IMR-90 (cell line): Measurements from ENCODE around the gene HTRA2. TPM values are rescaled to one million over a fixed set of nuclear protein-coding genes. Genes with fewer than 3 reads are reported as not detected.

Experiments
- ATAC-seq: fragments of 200-7000 bp; cut with Tn5 transposase; 2 replicates; pipeline ENCODE4 v1.9.1; 2020; ENCODE audit warnings: low read depth, mild to moderate bottlenecking, moderate library complexity
- BruUV-seq: library from RNA; stranded (reverse); fragments of 400-500 nt; replicated peaks from 2 replicates; lab custom pipeline; 2021; lab: Mats Ljungman, UMichigan
- CTCF ChIA-PET: fragments of 300-600 bp; formaldehyde crosslinking; extraction: SDS; loops from one replicate; lab custom pipeline; 2021; ENCODE audit warnings: antibody characterized with exemption; lab: Yijun Ruan, JAX
- POLR2A ChIA-PET: fragments of 300-600 bp; sonication (Branson Sonifier 250); formaldehyde crosslinking; loops from one replicate; lab custom pipeline; 2022; ENCODE audit warnings: antibody characterized with exemption; ENCODE audit not compliant: unreplicated experiment; lab: Charles Lee
- DNase-seq: peaks from one replicate; pipeline ENCODE4 v3.0.0; 2013
- H2AFZ ChIP-seq: replicated peaks from 2 replicates; pipeline ENCODE3; 2013; ENCODE audit warnings: low read length, mild to moderate bottlenecking; ENCODE audit not compliant: poor library complexity
- H2AK5ac ChIP-seq: 2 replicates; pipeline ENCODE4 v1.6.1; 2013; ENCODE audit warnings: low read depth, low read length, inconsistent platforms
- H2AK9ac ChIP-seq: replicated peaks from 2 replicates; pipeline ENCODE3; 2013; ENCODE audit warnings: mild to moderate bottlenecking, low read depth, low read length, moderate library complexity; ENCODE audit not compliant: poor library complexity
- H2BK120ac ChIP-seq: 2 replicates; pipeline ENCODE4 v1.6.1; 2013; ENCODE audit warnings: low read depth, low read length, inconsistent platforms
- H2BK15ac ChIP-seq: 3 replicates; pipeline ENCODE4 v1.6.1; 2013; ENCODE audit warnings: low read depth, low read length, inconsistent platforms
- H2BK20ac ChIP-seq: 2 replicates; pipeline ENCODE4 v1.6.1; 2013; ENCODE audit warnings: low read depth, mild to moderate bottlenecking, inconsistent platforms, low read length, moderate library complexity
- H2BK5ac ChIP-seq: 2 replicates; pipeline ENCODE4 v1.6.1; 2013; ENCODE audit warnings: mild to moderate bottlenecking, low read depth, low read length, inconsistent platforms; ENCODE audit not compliant: poor library complexity, severe bottlenecking
- H3K14ac ChIP-seq: replicated peaks from 2 replicates; pipeline ENCODE4 v1.6.1; 2013; ENCODE audit warnings: low read depth, low read length, inconsistent platforms
- H3K18ac ChIP-seq: 2 replicates; pipeline ENCODE4 v1.6.1; 2013; ENCODE audit warnings: low read depth, low read length, control low read depth
- H3K23ac ChIP-seq: 2 replicates; pipeline ENCODE4 v1.6.1; 2013; ENCODE audit warnings: low read depth, low read length, inconsistent platforms
- H3K27ac ChIP-seq: 2 replicates; pipeline ENCODE4 v1.5.1; 2013; ENCODE audit warnings: mild to moderate bottlenecking, control low read depth, low read length; ENCODE audit not compliant: insufficient read depth
- H3K27me3 ChIP-seq: 2 replicates; pipeline ENCODE4 v1.6.1; 2013; ENCODE audit warnings: low read length; ENCODE audit not compliant: control insufficient read depth, insufficient read depth
- H3K36me3 ChIP-seq: 2 replicates; pipeline ENCODE4 v1.6.1; 2013; ENCODE audit warnings: low read length, mixed read lengths; ENCODE audit not compliant: control insufficient read depth, insufficient read depth
- H3K4ac ChIP-seq: 2 replicates; pipeline ENCODE4 v1.6.1; 2013; ENCODE audit warnings: low read depth, low read length, inconsistent platforms
- H3K4me1 ChIP-seq: 2 replicates; pipeline ENCODE4 v1.6.1; 2013; ENCODE audit warnings: low read length, mixed read lengths; ENCODE audit not compliant: control insufficient read depth, insufficient read depth
- H3K4me2 ChIP-seq: 2 replicates; pipeline ENCODE4 v1.6.1; 2013; ENCODE audit warnings: low read depth, mild to moderate bottlenecking, control low read depth, low read length, moderate library complexity
- H3K4me3 ChIP-seq: 2 replicates; pipeline ENCODE4 v1.5.1; 2013; ENCODE audit warnings: low read depth, mild to moderate bottlenecking, control low read depth, low read length, moderate library complexity; ENCODE audit not compliant: insufficient read depth
- H3K56ac ChIP-seq: 2 replicates; pipeline ENCODE4 v1.6.1; 2013; ENCODE audit warnings: low read length, inconsistent platforms; ENCODE audit not compliant: insufficient read depth; ENCODE audit errors: extremely low read depth
- H3K79me1 ChIP-seq, 2 experiments: 2 replicates each; pipeline ENCODE4 v1.6.1; 2013; ENCODE audit warnings: low read length in 2 of 2, inconsistent platforms in 1 of 2, low read depth in 1 of 2
- H3K9ac ChIP-seq: 2 replicates; pipeline ENCODE4 v1.6.1; 2013; ENCODE audit warnings: low read depth, low read length, control low read depth
- H3K9me1 ChIP-seq: 2 replicates; pipeline ENCODE4 v1.6.1; 2013; ENCODE audit warnings: low read length, inconsistent platforms; ENCODE audit not compliant: insufficient read depth
- H3K9me3 ChIP-seq: 2 replicates; pipeline ENCODE4 v1.6.1; 2013; ENCODE audit warnings: low read length; ENCODE audit not compliant: control insufficient read depth, insufficient read depth
- H4K20me1 ChIP-seq: 2 replicates; pipeline ENCODE4 v1.6.1; 2013; ENCODE audit warnings: low read length, inconsistent platforms; ENCODE audit not compliant: insufficient read depth
- H4K5ac ChIP-seq: 2 replicates; pipeline ENCODE4 v1.6.1; 2013; ENCODE audit warnings: mild to moderate bottlenecking, low read depth, low read length, control low read depth
- H4K8ac ChIP-seq, 2 experiments: 2 replicates each; pipeline ENCODE4 v1.6.1; 2013; ENCODE audit warnings: low read depth in 2 of 2, low read length in 2 of 2, control low read depth in 1 of 2, inconsistent platforms in 1 of 2
- H4K91ac ChIP-seq: 2 replicates; pipeline ENCODE4 v1.6.1; 2013; ENCODE audit warnings: low read depth, low read length, inconsistent platforms; ENCODE audit not compliant: insufficient read depth
- BHLHE40 ChIP-seq: fragments of 150-350 bp; IDR thresholded peaks from 2 replicates; pipeline ENCODE4 v1.6.1; 2016; ENCODE audit warnings: mild to moderate bottlenecking, low read depth, low read length
- CEBPB ChIP-seq: IDR thresholded peaks from 2 replicates; pipeline ENCODE4 v1.6.1; 2012; ENCODE audit warnings: low read depth, low read length, improper control_type of control experiment
- CHD1 ChIP-seq: IDR thresholded peaks from 2 replicates; pipeline ENCODE4 v1.6.1; 2012; ENCODE audit warnings: low read depth, low read length, improper control_type of control experiment
- ELK1 ChIP-seq: fragments of 150-350 bp; IDR thresholded peaks from 2 replicates; pipeline ENCODE4 v1.6.1; 2016; ENCODE audit warnings: low read depth, mild to moderate bottlenecking, low read length, moderate library complexity, borderline replicate concordance
- FOS ChIP-seq: fragments of 150-350 bp; IDR thresholded peaks from 2 replicates; pipeline ENCODE4 v1.6.1; 2016; ENCODE audit warnings: low read depth, low read length
- MAFK ChIP-seq: IDR thresholded peaks from 2 replicates; pipeline ENCODE4 v1.6.1; 2012; ENCODE audit warnings: low read depth, low read length, improper control_type of control experiment
- MAZ ChIP-seq: IDR thresholded peaks from 2 replicates; pipeline ENCODE4 v1.6.1; 2012; ENCODE audit warnings: low read depth, mild to moderate bottlenecking, low read length, improper control_type of control experiment, moderate library complexity, borderline replicate concordance
- MXI1 ChIP-seq: IDR thresholded peaks from 2 replicates; pipeline ENCODE4 v1.6.1; 2012; ENCODE audit warnings: low read depth, mild to moderate bottlenecking, low read length, moderate library complexity, borderline replicate concordance
- NFE2L2 ChIP-seq: fragments of 150-350 bp; IDR thresholded peaks from 2 replicates; pipeline ENCODE4 v1.6.1; 2016; ENCODE audit warnings: low read depth, mild to moderate bottlenecking, low read length
- POLR2A ChIP-seq: IDR thresholded peaks from 2 replicates; pipeline ENCODE4 v1.6.1; 2012; ENCODE audit warnings: mild to moderate bottlenecking, low read depth, low read length
- RAD21 ChIP-seq: IDR thresholded peaks from 2 replicates; pipeline ENCODE4 v1.6.1; 2012; ENCODE audit warnings: low read length, improper control_type of control experiment
- RCOR1 ChIP-seq: IDR thresholded peaks from 2 replicates; pipeline ENCODE4 v1.6.1; 2012; ENCODE audit warnings: mild to moderate bottlenecking, low read length, improper control_type of control experiment; ENCODE audit not compliant: insufficient replicate concordance
- RFX5 ChIP-seq: IDR thresholded peaks from 2 replicates; pipeline ENCODE4 v1.8.0; 2012; ENCODE audit warnings: low read depth, mild to moderate bottlenecking, low read length, moderate library complexity
- SMC3 ChIP-seq: fragments of 150-350 bp; IDR thresholded peaks from 2 replicates; pipeline ENCODE4 v1.6.1; 2016; ENCODE audit warnings: low read depth, mild to moderate bottlenecking, antibody characterized with exemption, low read length, moderate library complexity
- USF2 ChIP-seq: fragments of 150-350 bp; IDR thresholded peaks from 2 replicates; pipeline ENCODE4 v1.6.1; 2017; ENCODE audit warnings: mild to moderate bottlenecking, antibody characterized with exemption, low read length, low read depth
- WGBS, 2 experiments: methylation state at CpG; one replicate each; pipeline versions ENCODE4 v1.1.5 to v1.1.7; 2013; ENCODE audit warnings: missing lambda C conversion rate in 2 of 2; ENCODE audit not compliant: insufficient read length in 1 of 2; ENCODE audit errors: extremely low coverage in 2 of 2; 5-methylcytosine and 5-hydroxymethylcytosine counted together
- dilution Hi-C: fragments of 300-500 bp; cut with HindIII; formaldehyde crosslinking; loops from one replicate; pipeline ENCODE4 v1.14.3; 2018; ENCODE audit warnings: low sequenced_read_pairs; ENCODE audit not compliant: unreplicated experiment
- in situ Hi-C: fragments of 300-500 bp; cut with MboI; formaldehyde crosslinking; loops from 3 replicates; pipeline ENCODE4 v1.14.3; 2019; ENCODE audit warnings: low sequenced_read_pairs, inconsistent platforms, mixed read lengths
- intact Hi-C: fragments of 100-400 bp; cut with micrococcal nuclease; formaldehyde crosslinking; loops from 2 replicates; pipeline ENCODE4 v1.10.0; 2022
- polyA plus RNA-seq, 3 experiments: library from polyadenylated mRNA; depleted of rRNA; stranded (reverse); fragments of >200 nt; gene quantifications; 2 replicates each; pipeline ENCODE4 v1.2.3, GENCODE V29; 2012; ENCODE audit warnings: low replicate concordance in 1 of 3
- total RNA-seq: library from RNA; depleted of rRNA; stranded (reverse); fragments of >200 nt; gene quantifications from 2 replicates; pipeline ENCODE4 v1.2.3, GENCODE V29; 2012
- TF ChIP-seq, protein P1 (sequence below): conservative IDR thresholded peaks from 2 replicates; pipeline ENCODE4 v1.5.1; 2012; ENCODE audit warnings: mild to moderate bottlenecking, low read depth, low read length, improper control_type of control experiment

Gene HTRA2
- total and polyA plus RNA-seq, 2 of the 4 experiments (the other 2 are of a cell fraction) = 23.6 to 28.1 TPM

DNA sequence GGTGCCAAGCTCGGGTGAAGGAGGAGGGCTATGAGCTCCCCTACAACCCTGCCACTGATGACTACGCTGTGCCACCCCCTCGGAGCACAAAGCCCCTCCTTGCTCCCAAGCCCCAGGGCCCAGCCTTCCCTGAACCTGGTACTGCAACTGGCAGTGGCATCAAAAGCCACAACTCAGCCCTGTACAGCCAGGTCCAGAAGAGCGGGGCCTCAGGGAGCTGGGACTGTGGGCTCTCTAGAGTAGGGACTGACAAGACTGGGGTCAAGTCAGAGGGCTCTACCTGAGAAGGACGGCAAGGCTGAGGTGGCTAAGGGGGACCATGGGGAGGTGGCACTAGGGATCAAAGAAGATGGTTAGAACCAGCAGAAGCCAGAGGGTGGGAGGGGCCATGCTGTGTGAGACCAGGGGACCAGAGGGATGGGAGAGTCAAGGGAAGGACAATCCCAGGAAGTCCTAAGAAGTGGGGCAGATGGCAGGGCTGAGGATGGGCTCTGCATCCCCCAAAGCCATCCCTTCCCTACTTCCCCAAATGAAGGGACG lies 27.2 kb downstream of the HTRA2 start:
- Histone ChIP-seq H4K91ac (no peak overlapping the region), H3K56ac (no peak overlapping the region), H2AK5ac (no peak overlapping the region), H3K27me3 (no peaks in the 10 kb centered on the region), H3K9me3 (no peaks in the 10 kb centered on the region), H3K4me3 (no peak overlapping the region), H4K20me1 (no peaks in the 10 kb centered on the region; the same call in 1 of the 2 replicates), H3K23ac (no peak overlapping the region), H2BK5ac (no peak overlapping the region), H3K79me1 (peaks cover 8 to 46% of the 10 kb centered on the region in 2 experiments; a peak in 3 of 4 replicates), H2BK120ac (no peak overlapping the region), H3K4ac (no peak overlapping the region), H3K14ac (no peak overlapping the region), H2BK20ac (no peak overlapping the region), H3K9ac (no peak overlapping the region), H3K9me1 (0 out of 2 replicates have a peak, but pooled peaks cover 18% of the 10 kb centered on the region), H2BK15ac (no peak overlapping the region), H2AFZ (no peak overlapping the region), H4K8ac (no peak overlapping the region), H3K36me3 (peaks cover 17% of the 10 kb centered on the region), H4K5ac (no peak overlapping the region), H2AK9ac (no peak overlapping the region), H3K27ac (no peak overlapping the region), H3K18ac (no peak overlapping the region), H3K4me2 (no peak overlapping the region), H3K4me1 (peaks cover 16% of the 10 kb centered on the region)
- DNase-seq = no peak
- dilution Hi-C loops = no loop called here
- CTCF ChIA-PET = no interaction called here
- intact Hi-C loops = no loop called here
- BruUV-seq = no TSS peak
- WGBS, 2 experiments = no CpG with 5 or more reads among the region's 6 CpGs
- POLR2A ChIA-PET = interaction anchor here (1.5 kb wide), 1 partner anchor 10 kb away, joined by 3 read pairs; no protein-coding TSS in a partner anchor
- no peak for TF ChIP-seq CEBPB
- no peak for TF ChIP-seq CHD1
- TF ChIP-seq NFE2L2 = no peak
- TF ChIP-seq USF2 = no peak
- TF ChIP-seq, protein P1, sequence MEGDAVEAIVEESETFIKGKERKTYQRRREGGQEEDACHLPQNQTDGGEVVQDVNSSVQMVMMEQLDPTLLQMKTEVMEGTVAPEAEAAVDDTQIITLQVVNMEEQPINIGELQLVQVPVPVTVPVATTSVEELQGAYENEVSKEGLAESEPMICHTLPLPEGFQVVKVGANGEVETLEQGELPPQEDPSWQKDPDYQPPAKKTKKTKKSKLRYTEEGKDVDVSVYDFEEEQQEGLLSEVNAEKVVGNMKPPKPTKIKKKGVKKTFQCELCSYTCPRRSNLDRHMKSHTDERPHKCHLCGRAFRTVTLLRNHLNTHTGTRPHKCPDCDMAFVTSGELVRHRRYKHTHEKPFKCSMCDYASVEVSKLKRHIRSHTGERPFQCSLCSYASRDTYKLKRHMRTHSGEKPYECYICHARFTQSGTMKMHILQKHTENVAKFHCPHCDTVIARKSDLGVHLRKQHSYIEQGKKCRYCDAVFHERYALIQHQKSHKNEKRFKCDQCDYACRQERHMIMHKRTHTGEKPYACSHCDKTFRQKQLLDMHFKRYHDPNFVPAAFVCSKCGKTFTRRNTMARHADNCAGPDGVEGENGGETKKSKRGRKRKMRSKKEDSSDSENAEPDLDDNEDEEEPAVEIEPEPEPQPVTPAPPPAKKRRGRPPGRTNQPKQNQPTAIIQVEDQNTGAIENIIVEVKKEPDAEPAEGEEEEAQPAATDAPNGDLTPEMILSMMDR = no peak
- no peak for TF ChIP-seq FOS
- TF ChIP-seq POLR2A = no peak
- no peak for TF ChIP-seq ELK1
- TF ChIP-seq MAFK = no peak
- no peak for TF ChIP-seq RAD21
- TF ChIP-seq MAZ = no peak
- TF ChIP-seq SMC3 = no peak
- no peak for TF ChIP-seq MXI1
- TF ChIP-seq RFX5 = no peak
- TF ChIP-seq BHLHE40 = no peak
- no peak for TF ChIP-seq RCOR1
- ATAC-seq = no peak
- in situ Hi-C loops = no loop called here
